ENCODE data around the gene CIC.
"Not testable (repeated sequence)": the region's sequence is repeated elsewhere in the genome, so short reads cannot be mapped to it uniquely, and the experiment has no call there.

CIC gene

DNA sequence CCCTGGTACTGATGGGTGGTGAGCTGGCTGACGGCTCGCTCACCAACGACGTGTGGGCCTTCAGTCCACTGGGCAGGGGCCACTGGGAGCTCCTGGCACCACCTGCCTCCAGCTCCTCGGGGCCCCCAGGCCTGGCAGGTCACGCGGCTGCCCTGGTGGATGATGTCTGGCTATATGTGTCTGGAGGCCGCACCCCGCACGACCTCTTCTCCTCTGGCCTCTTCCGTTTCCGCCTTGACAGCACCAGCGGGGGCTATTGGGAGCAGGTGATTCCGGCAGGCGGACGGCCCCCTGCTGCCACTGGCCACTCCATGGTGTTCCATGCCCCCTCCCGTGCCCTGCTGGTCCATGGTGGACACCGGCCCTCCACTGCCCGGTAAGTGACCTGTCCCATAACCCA, 66.9 kb downstream of the CIC start:
- DNase-seq, result no peak

- not testable (repeated sequence) for DNase-seq
Measured at GRCh38 chr19:42339126-42339860, 70.2 kb downstream of the CIC start.

DNA sequence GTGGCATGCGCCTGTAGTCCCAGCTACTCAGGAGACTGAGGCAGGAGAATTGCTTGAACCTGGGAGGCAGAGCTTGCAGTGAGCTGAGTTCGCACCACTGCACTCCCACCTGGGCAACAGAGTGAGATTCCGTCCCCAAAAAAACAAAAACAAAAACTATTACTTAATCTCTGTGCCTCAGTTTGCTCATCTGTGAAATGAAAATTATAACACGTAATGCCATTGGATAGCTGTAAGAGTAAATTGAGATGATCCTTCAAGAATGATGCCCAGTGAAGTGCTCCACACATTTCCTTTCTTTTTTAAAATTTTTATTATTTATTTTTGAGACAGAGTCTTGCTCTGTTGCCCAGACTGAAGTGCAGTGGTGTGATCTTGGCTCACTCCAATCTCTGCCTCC, 70.9 kb downstream of the CIC start:
- not testable (repeated sequence) for DNase-seq

GRCh38 chr19:42343344-42344110, 74.5 kb downstream of the CIC start:
- no peak for DNase-seq

DNA sequence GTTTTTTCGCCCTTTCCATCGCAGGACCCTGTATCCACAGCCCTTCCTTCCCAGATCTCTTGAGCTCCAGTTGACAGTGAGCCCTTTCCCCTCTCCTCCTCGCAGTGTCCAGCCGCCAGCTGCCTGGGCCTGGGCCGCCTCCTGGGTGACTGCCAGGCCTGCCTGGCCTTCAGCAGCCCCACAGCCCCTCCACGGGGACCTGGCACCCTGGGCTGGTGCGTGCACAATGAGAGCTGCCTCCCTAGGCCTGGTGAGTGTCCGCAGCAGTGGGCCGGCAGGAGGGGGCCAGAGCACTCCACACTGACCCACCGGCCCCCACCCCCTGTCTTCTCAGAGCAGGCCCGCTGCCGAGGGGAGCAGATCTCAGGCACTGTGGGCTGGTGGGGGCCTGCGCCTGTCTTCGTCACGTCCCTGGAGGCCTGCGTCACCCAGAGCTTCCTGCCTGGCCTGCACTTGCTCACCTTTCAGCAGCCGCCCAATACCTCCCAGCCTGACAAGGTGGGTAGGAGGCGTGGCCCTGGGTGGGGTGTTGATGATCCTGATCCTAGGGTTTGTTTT, 75.4 kb downstream of the CIC start:
- no peak for DNase-seq
